DMS53 (cell line): Measurements from ENCODE around the gene PREX1.

Source experiments
- DNase-seq: peaks from one replicate; lab custom pipeline; 2025; lab: John Stamatoyannopoulos, UW

PREX1 gene

GRCh38 chr20:48697845-48698491, 129.8 kb downstream of the PREX1 start:
- DNase-seq: no peak

GRCh38 chr20:48696671-48697070, 131.1 kb downstream of the PREX1 start:
- no peak for DNase-seq

GRCh38 chr20:48695738-48696137, 132.1 kb downstream of the PREX1 start:
- no peak for DNase-seq

GRCh38 chr20:48695255-48695654, 132.5 kb downstream of the PREX1 start:
- DNase-seq: no peak

- no peak for DNase-seq
These were observed 133.4 kb downstream of the PREX1 start for GRCh38 chr20:48694381-48694865.

- DNase-seq: no peak
These were observed 136.3 kb downstream of the PREX1 start for GRCh38 chr20:48691523-48691922.

- peak; percentile 21 for DNase-seq
These were observed 136.9 kb downstream of the PREX1 start for GRCh38 chr20:48690888-48691287.

GRCh38 chr20:48689874-48690571, 137.8 kb downstream of the PREX1 start:
- no peak for DNase-seq

- no peak for DNase-seq
These were observed 138.4 kb downstream of the PREX1 start for GRCh38 chr20:48689388-48689787.

GRCh38 chr20:48688579-48688978, 139.2 kb downstream of the PREX1 start:
- no peak for DNase-seq

GRCh38 chr20:48687117-48687800, 140.5 kb downstream of the PREX1 start:
- DNase-seq: no peak

- no peak for DNase-seq
These were observed 141.3 kb downstream of the PREX1 start for GRCh38 chr20:48686238-48687116.

- DNase-seq: no peak
These were observed 142.5 kb downstream of the PREX1 start for GRCh38 chr20:48685300-48685699.

GRCh38 chr20:48684501-48685041, 143.2 kb downstream of the PREX1 start:
- no peak for DNase-seq

GRCh38 chr20:48683467-48684175, 144.2 kb downstream of the PREX1 start:
- no peak for DNase-seq

GRCh38 chr20:48682529-48683363, 145.1 kb downstream of the PREX1 start:
- DNase-seq: no peak

- DNase-seq: no peak
These were observed 145.8 kb downstream of the PREX1 start for GRCh38 chr20:48681873-48682426.

- no peak for DNase-seq
These were observed 146.5 kb downstream of the PREX1 start for GRCh38 chr20:48681201-48681872.

GRCh38 chr20:48680650-48681049, 147.1 kb downstream of the PREX1 start:
- no peak for DNase-seq
